Inflammatory macrophage (primary cell): ENCODE data around the gene STK26.
"Not testable (repeated sequence)": the region's sequence is repeated elsewhere in the genome, so short reads cannot be mapped to it uniquely, and the experiment has no call there.

ENCODE experiments used
- DNase-seq, 2 donors: peaks; one replicate each; pipeline ENCODE4 v3.0.0-alpha.2; 2020 to 2022

STK26 gene

DNA sequence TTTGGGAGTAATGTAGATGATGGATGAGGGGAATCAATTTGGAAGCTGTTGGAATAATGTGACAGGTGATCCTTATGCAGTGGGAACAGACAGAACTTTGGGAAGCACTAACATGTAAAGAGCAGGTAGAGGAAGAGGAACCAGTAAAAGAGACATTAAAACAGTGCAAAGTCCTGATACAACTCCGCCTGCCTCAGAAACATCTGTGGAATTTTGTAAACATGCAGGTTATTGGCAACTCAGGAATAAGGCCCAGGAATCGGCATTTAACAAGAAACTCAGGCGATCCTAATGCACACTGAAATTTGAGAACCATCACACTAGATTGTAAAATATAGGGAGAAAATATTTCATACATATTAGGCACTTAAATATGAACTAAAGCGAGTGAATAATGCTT is 75.6 kb downstream of the STK26 start:
- DNase-seq: not testable (repeated sequence)

DNA sequence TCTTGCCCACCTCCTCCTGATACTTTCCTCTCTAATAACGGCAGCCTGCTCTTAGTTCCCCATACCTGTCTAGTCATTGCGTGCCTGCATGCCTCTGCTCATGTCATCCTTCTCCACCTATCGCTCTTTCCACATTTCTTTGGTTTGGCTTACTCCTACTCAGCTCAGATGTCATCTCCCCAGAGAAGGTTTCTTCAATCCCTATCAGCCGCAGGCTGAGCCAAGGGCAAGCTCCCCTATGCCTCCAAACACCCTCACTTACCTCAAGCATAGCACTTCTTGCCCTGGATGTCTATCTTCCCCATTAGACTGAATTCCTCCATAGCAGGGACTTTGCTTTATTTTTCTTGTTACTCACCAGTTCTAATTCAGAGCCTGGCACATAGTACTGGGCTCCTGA is 78.1 kb downstream of the STK26 start:
- no peak for DNase-seq

- no peak for DNase-seq
These were observed 78.7 kb downstream of the STK26 start for GRCh38 chrX:132101799-132102198.

GRCh38 chrX:132107291-132107690 is 84.2 kb downstream of the STK26 start:
- DNase-seq: no peak

GRCh38 chrX:132114607-132115006 is 91.5 kb downstream of the STK26 start:
- no peak for DNase-seq

- peak in 1 of 2 donors; percentile 20 for DNase-seq
These were observed 92.7 kb downstream of the STK26 start for GRCh38 chrX:132115792-132116191.

- no peak for DNase-seq
These were observed 95.3 kb downstream of the STK26 start for GRCh38 chrX:132118358-132118757.

DNA sequence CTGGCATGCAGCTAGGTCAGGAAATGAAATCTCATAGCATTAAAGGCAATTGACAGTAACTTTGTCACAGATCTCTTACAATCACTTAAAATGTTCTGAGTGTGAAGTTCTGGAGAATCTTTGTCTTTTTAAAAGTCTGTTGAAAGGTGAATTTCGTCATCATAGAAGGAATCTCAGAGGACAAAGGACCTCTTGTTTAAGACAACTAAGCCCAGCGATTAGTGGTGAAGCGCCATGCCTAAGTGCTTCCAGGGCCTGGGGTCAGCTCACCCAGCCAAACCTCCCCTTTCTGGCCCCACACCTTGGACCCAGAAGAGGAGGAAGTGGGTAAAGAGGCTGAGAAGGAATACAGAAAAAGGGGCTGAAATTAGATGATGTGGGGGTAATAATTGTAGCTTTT is 96.2 kb downstream of the STK26 start:
- no peak for DNase-seq

DNA sequence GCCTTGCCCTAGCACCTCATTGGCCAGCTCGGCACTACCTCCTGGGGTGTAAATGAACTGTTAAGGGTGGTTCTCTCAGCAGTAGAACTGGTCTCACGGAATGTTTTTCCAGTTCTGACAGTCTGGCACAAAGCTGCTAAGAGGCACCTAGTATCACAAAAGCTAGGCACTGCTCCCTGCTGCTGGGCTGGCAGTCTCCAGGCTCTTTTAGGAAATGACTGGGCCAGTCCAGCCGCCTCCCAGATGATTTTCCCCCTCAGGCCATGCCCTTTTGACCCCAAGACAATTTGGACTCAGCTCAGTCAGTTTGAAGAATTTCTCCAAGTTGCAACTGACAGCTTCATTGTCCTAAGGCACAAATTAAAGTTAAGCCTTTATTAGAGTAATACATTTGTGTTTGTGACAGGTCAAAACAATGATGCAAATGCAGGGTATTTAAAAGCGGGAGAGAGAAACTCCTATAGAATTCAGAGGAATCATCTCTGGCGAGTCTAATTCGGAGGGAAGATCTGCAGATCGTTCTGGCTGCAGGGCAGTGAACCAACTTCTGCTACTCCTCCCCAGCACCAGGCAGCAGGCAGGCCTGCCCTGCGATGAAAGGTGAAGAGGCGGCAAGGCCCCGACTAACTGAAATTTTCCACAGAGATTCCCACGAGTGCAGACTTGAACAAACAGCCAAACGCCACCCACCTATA is 96.9 kb downstream of the STK26 start:
- DNase-seq: no peak

DNA sequence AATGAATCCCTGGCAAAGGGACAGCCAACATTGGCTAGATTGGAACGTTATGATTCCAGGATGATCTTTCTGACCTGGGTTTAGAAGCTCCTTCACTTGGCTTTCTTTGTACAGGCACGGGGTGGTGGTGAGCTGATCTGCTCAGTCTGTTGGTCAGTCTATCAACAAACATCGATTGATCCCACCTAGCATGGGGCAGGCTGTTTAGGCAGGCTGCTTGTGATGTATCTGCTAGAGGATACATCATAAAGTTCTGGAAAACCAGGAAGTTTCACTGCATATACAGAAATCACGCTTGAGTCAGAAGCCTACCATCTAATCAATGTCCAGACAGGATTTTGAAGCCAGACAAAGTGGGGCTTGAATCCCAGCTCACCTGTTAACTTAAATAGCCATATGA is 97.8 kb downstream of the STK26 start:
- no peak for DNase-seq
